Right ventricle myocardium superior (tissue), 1 donor: ENCODE data around the gene GRM1. TPM values are rescaled to one million over a fixed set of nuclear protein-coding genes. Genes with fewer than 3 reads are reported as not detected.

ENCODE experiments used
- ATAC-seq: fragments of 200-7000 bp; cut with Tn5 transposase; one replicate; pipeline ENCODE4 v1.9.1; 2020; ENCODE audit warnings: mild to moderate bottlenecking; ENCODE audit not compliant: poor library complexity
- DNase-seq: peaks from one replicate; pipeline ENCODE4 v3.0.0-alpha.2; 2020
- intact Hi-C: fragments of 100-400 bp; cut with DNase I; formaldehyde crosslinking; loops from one replicate; pipeline ENCODE4 v1.11.2; 2022
- total RNA-seq: library from RNA; stranded (reverse); fragmentation: NEBNext Ultra II Directional; extraction: Animal tissue kit (Norgen Biotek cat#: 25700); gene quantifications from one replicate; pipeline ENCODE4 v1.2.1, GENCODE V29; 2021
- donor health status: DM: no; HTN: yes; CAD: no; lungs with severe emphysema.

The GRM1 gene
- total RNA-seq, 1 donor from 2014 or later, result 2.2 TPM

- ATAC-seq, result peak; percentile 53
- DNase-seq, result no peak
- intact Hi-C loops, result no loop called here
Measured at GRCh38 chr6:146347090-146347489, 318.2 kb downstream of the GRM1 start.

- DNase-seq (no peak), ATAC-seq (no peak)
- intact Hi-C loops, result no loop called here
Measured at GRCh38 chr6:146347690-146348089, 318.8 kb downstream of the GRM1 start.

GRCh38 chr6:146351018-146351417 is 322.2 kb downstream of the GRM1 start:
- no peak for DNase-seq
- no peak for ATAC-seq
- intact Hi-C loops, result no loop called here

GRCh38 chr6:146352163-146352562 is 323.3 kb downstream of the GRM1 start:
- intact Hi-C loops, result no loop called here
- DNase-seq (no peak), ATAC-seq (no peak)

- DNase-seq, result no peak
- no peak for ATAC-seq
- intact Hi-C loops, result no loop called here
Measured at GRCh38 chr6:146354451-146354850, 325.6 kb downstream of the GRM1 start.

- DNase-seq (no peak), ATAC-seq (no peak)
- intact Hi-C loops, result no loop called here
Measured at GRCh38 chr6:146355521-146356100, 326.7 kb downstream of the GRM1 start.

- ATAC-seq (peak; percentile 46), DNase-seq (no peak)
- intact Hi-C loops, result no loop called here
Measured at GRCh38 chr6:146357578-146358430, 328.9 kb downstream of the GRM1 start.

- no peak for ATAC-seq
- intact Hi-C loops, result no loop called here
- DNase-seq, result no peak
Measured at GRCh38 chr6:146358431-146359046, 329.7 kb downstream of the GRM1 start.

- ATAC-seq (no peak), DNase-seq (no peak)
- intact Hi-C loops, result no loop called here
Measured at GRCh38 chr6:146359131-146359530, 330.3 kb downstream of the GRM1 start.

GRCh38 chr6:146361128-146361924 is 332.5 kb downstream of the GRM1 start:
- no peak for ATAC-seq
- peak; percentile 43 for DNase-seq
- intact Hi-C loops, result no loop called here

GRCh38 chr6:146363838-146364607 is 335.2 kb downstream of the GRM1 start:
- DNase-seq, result no peak
- ATAC-seq, result no peak
- intact Hi-C loops, result no loop called here

- intact Hi-C loops, result no loop called here
- DNase-seq, result no peak
- ATAC-seq, result no peak
Measured at GRCh38 chr6:146364816-146365594, 336.1 kb downstream of the GRM1 start.

- no peak for DNase-seq
- ATAC-seq, result no peak
- intact Hi-C loops, result no loop called here
Measured at GRCh38 chr6:146367061-146367460, 338.2 kb downstream of the GRM1 start.

- intact Hi-C loops, result no loop called here
- no peak for ATAC-seq
- no peak for DNase-seq
Measured at GRCh38 chr6:146369866-146370265, 341.0 kb downstream of the GRM1 start.

GRCh38 chr6:146381486-146381885 is 352.6 kb downstream of the GRM1 start:
- intact Hi-C loops, result no loop called here
- ATAC-seq, result no peak

GRCh38 chr6:146388736-146389364 is 360.0 kb downstream of the GRM1 start:
- no peak for ATAC-seq
- intact Hi-C loops, result no loop called here
- no peak for DNase-seq

More at GRCh38 chr6:146381486-146381885, 352.6 kb downstream of the GRM1 start:
- no peak for DNase-seq

- no peak for DNase-seq
- ATAC-seq, result no peak
- intact Hi-C loops, result no loop called here
Measured at GRCh38 chr6:146389740-146390139, 360.9 kb downstream of the GRM1 start.
